ENCODE results near the gene PCARE. TPM values are rescaled to one million over a fixed set of nuclear protein-coding genes. Genes with fewer than 3 reads are reported as not detected.

Gene PCARE
- total RNA-seq, 1 experiment from 2014 or later = not detected

DNA sequence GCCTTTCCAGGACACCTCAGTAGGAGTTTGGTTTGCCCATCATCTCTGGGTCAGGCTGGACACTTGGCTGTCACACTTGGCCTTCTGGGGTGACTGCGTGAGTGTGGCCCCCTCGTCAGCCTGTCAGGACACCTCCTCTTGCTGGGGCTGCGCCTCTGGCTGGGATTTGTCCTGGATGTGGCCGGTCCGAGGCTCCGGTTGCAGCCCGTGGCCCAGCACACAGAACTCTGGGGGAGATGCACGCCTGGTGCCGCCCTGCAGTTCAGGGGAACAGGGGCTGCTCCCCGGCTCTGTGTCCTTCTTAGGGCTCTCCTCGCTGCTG is 9.6 kb downstream of the PCARE start:
- TF ChIP-seq CBFB (CRISPR knock-in tag; IDR thresholded peaks at IDR 0.05; ENCODE audit: low read depth) (no peak), OVOL2 (CRISPR knock-in tag; IDR thresholded peaks at IDR 0.05; ENCODE audit: borderline replicate concordance) (no peak), FOXP1 (CRISPR knock-in tag; IDR thresholded peaks at IDR 0.05; ENCODE audit: borderline replicate concordance) (no peak), JAZF1 (CRISPR knock-in tag; IDR thresholded peaks at IDR 0.05) (no peak), FOXK1 (CRISPR knock-in tag; IDR thresholded peaks at IDR 0.05) (no peak), GRHL2 (CRISPR knock-in tag; IDR thresholded peaks at IDR 0.05; ENCODE audit: insufficient replicate concordance, severe bottlenecking) (no peak), TCF7 (CRISPR knock-in tag; IDR thresholded peaks at IDR 0.05; ENCODE audit: low read depth) (no peak), TP53 (CRISPR knock-in tag; IDR thresholded peaks at IDR 0.05) (no peak), ZNF396 (CRISPR knock-in tag; IDR thresholded peaks at IDR 0.05; ENCODE audit: borderline replicate concordance) (no peak), SMAD4 (CRISPR knock-in tag; IDR thresholded peaks at IDR 0.05) (no peak), NFE2L1 (CRISPR knock-in tag; IDR thresholded peaks at IDR 0.05) (no peak)
- TF ChIP-seq, protein P1, sequence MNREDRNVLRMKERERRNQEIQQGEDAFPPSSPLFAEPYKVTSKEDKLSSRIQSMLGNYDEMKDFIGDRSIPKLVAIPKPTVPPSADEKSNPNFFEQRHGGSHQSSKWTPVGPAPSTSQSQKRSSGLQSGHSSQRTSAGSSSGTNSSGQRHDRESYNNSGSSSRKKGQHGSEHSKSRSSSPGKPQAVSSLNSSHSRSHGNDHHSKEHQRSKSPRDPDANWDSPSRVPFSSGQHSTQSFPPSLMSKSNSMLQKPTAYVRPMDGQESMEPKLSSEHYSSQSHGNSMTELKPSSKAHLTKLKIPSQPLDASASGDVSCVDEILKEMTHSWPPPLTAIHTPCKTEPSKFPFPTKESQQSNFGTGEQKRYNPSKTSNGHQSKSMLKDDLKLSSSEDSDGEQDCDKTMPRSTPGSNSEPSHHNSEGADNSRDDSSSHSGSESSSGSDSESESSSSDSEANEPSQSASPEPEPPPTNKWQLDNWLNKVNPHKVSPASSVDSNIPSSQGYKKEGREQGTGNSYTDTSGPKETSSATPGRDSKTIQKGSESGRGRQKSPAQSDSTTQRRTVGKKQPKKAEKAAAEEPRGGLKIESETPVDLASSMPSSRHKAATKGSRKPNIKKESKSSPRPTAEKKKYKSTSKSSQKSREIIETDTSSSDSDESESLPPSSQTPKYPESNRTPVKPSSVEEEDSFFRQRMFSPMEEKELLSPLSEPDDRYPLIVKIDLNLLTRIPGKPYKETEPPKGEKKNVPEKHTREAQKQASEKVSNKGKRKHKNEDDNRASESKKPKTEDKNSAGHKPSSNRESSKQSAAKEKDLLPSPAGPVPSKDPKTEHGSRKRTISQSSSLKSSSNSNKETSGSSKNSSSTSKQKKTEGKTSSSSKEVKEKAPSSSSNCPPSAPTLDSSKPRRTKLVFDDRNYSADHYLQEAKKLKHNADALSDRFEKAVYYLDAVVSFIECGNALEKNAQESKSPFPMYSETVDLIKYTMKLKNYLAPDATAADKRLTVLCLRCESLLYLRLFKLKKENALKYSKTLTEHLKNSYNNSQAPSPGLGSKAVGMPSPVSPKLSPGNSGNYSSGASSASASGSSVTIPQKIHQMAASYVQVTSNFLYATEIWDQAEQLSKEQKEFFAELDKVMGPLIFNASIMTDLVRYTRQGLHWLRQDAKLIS (CRISPR knock-in tag; IDR thresholded peaks at IDR 0.05; ENCODE audit: borderline replicate concordance) = no peak
- TF ChIP-seq, protein P2, sequence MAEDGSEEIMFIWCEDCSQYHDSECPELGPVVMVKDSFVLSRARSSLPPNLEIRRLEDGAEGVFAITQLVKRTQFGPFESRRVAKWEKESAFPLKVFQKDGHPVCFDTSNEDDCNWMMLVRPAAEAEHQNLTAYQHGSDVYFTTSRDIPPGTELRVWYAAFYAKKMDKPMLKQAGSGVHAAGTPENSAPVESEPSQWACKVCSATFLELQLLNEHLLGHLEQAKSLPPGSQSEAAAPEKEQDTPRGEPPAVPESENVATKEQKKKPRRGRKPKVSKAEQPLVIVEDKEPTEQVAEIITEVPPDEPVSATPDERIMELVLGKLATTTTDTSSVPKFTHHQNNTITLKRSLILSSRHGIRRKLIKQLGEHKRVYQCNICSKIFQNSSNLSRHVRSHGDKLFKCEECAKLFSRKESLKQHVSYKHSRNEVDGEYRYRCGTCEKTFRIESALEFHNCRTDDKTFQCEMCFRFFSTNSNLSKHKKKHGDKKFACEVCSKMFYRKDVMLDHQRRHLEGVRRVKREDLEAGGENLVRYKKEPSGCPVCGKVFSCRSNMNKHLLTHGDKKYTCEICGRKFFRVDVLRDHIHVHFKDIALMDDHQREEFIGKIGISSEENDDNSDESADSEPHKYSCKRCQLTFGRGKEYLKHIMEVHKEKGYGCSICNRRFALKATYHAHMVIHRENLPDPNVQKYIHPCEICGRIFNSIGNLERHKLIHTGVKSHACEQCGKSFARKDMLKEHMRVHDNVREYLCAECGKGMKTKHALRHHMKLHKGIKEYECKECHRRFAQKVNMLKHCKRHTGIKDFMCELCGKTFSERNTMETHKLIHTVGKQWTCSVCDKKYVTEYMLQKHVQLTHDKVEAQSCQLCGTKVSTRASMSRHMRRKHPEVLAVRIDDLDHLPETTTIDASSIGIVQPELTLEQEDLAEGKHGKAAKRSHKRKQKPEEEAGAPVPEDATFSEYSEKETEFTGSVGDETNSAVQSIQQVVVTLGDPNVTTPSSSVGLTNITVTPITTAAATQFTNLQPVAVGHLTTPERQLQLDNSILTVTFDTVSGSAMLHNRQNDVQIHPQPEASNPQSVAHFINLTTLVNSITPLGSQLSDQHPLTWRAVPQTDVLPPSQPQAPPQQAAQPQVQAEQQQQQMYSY (CRISPR knock-in tag; IDR thresholded peaks at IDR 0.05) = no peak
- TF ChIP-seq, protein P3, sequence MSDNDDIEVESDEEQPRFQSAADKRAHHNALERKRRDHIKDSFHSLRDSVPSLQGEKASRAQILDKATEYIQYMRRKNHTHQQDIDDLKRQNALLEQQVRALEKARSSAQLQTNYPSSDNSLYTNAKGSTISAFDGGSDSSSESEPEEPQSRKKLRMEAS (CRISPR knock-in tag; IDR thresholded peaks at IDR 0.05) = no peak
- TF ChIP-seq, protein P4, sequence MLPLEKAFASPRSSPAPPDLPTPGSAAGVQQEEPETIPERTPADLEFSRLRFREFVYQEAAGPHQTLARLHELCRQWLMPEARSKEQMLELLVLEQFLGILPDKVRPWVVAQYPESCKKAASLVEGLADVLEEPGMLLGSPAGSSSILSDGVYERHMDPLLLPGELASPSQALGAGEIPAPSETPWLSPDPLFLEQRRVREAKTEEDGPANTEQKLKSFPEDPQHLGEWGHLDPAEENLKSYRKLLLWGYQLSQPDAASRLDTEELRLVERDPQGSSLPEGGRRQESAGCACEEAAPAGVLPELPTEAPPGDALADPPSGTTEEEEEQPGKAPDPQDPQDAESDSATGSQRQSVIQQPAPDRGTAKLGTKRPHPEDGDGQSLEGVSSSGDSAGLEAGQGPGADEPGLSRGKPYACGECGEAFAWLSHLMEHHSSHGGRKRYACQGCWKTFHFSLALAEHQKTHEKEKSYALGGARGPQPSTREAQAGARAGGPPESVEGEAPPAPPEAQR (CRISPR knock-in tag; IDR thresholded peaks at IDR 0.05) = no peak
- TF ChIP-seq, protein P5, sequence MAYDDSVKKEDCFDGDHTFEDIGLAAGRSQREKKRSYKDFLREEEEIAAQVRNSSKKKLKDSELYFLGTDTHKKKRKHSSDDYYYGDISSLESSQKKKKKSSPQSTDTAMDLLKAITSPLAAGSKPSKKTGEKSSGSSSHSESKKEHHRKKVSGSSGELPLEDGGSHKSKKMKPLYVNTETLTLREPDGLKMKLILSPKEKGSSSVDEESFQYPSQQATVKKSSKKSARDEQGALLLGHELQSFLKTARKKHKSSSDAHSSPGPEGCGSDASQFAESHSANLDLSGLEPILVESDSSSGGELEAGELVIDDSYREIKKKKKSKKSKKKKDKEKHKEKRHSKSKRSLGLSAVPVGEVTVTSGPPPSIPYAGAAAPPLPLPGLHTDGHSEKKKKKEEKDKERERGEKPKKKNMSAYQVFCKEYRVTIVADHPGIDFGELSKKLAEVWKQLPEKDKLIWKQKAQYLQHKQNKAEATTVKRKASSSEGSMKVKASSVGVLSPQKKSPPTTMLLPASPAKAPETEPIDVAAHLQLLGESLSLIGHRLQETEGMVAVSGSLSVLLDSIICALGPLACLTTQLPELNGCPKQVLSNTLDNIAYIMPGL (CRISPR knock-in tag; IDR thresholded peaks at IDR 0.05) = no peak
- TF ChIP-seq, protein P6, sequence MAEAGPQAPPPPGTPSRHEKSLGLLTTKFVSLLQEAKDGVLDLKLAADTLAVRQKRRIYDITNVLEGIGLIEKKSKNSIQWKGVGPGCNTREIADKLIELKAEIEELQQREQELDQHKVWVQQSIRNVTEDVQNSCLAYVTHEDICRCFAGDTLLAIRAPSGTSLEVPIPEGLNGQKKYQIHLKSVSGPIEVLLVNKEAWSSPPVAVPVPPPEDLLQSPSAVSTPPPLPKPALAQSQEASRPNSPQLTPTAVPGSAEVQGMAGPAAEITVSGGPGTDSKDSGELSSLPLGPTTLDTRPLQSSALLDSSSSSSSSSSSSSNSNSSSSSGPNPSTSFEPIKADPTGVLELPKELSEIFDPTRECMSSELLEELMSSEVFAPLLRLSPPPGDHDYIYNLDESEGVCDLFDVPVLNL (CRISPR knock-in tag; IDR thresholded peaks at IDR 0.05; ENCODE audit: borderline replicate concordance, low read depth) = no peak
- TF ChIP-seq, protein P7, sequence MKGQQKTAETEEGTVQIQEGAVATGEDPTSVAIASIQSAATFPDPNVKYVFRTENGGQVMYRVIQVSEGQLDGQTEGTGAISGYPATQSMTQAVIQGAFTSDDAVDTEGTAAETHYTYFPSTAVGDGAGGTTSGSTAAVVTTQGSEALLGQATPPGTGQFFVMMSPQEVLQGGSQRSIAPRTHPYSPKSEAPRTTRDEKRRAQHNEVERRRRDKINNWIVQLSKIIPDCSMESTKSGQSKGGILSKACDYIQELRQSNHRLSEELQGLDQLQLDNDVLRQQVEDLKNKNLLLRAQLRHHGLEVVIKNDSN (CRISPR knock-in tag; IDR thresholded peaks at IDR 0.05) = no peak
- TF ChIP-seq, protein P8, sequence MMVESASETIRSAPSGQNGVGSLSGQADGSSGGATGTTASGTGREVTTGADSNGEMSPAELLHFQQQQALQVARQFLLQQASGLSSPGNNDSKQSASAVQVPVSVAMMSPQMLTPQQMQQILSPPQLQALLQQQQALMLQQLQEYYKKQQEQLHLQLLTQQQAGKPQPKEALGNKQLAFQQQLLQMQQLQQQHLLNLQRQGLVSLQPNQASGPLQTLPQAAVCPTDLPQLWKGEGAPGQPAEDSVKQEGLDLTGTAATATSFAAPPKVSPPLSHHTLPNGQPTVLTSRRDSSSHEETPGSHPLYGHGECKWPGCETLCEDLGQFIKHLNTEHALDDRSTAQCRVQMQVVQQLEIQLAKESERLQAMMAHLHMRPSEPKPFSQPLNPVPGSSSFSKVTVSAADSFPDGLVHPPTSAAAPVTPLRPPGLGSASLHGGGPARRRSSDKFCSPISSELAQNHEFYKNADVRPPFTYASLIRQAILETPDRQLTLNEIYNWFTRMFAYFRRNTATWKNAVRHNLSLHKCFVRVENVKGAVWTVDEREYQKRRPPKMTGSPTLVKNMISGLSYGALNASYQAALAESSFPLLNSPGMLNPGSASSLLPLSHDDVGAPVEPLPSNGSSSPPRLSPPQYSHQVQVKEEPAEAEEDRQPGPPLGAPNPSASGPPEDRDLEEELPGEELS (CRISPR knock-in tag; IDR thresholded peaks at IDR 0.05) = no peak
- H3K27me3 Mint-ChIP-seq (ENCODE audit: low read depth) = no peaks in the 10 kb centered on the region
- ATAC-seq (no peak), DNase-seq (ENCODE audit: low spot score) (no peak)
- ChIA-PET CTCF (no interaction called here), POLR2A (no interaction called here)
- no peaks in the 10 kb centered on the region for H3K36me3 Mint-ChIP-seq
- no peaks in the 10 kb centered on the region for H3K9me3 Mint-ChIP-seq
- H3K4me3 Mint-ChIP-seq = no peak overlapping the region
- H3K27ac Mint-ChIP-seq = no peak overlapping the region
- peaks cover 15% of the 10 kb centered on the region for H3K4me1 Mint-ChIP-seq
